Endothelial cell (in vitro differentiated cells): ENCODE measurements around the gene DGCR6. TPM values are rescaled to one million over a fixed set of nuclear protein-coding genes. Genes with fewer than 3 reads are reported as not detected.
"Not testable (repeated sequence)": the region's sequence is repeated elsewhere in the genome, so short reads cannot be mapped to it uniquely, and the experiment has no call there.

Source experiments
- DNase-seq: peaks from one replicate; pipeline ENCODE4 v3.0.0; 2021; ENCODE audit warnings: low spot score
- H3K27ac Mint-ChIP-seq: one replicate; pipeline ENCODE4 v1.8.0; 2021; ENCODE audit warnings: mixed read lengths, inconsistent platforms; ENCODE audit not compliant: unreplicated experiment
- H3K27me3 Mint-ChIP-seq: one replicate; pipeline ENCODE4 v1.8.0; 2021; ENCODE audit warnings: mild to moderate bottlenecking, moderate library complexity, mixed read lengths, inconsistent platforms; ENCODE audit not compliant: unreplicated experiment
- H3K36me3 Mint-ChIP-seq: one replicate; pipeline ENCODE4 v1.8.0; 2021; ENCODE audit warnings: mild to moderate bottlenecking, low read depth, mixed read lengths, inconsistent platforms; ENCODE audit not compliant: unreplicated experiment
- H3K4me1 Mint-ChIP-seq: one replicate; pipeline ENCODE4 v1.8.0; 2021; ENCODE audit warnings: mild to moderate bottlenecking, mixed read lengths, inconsistent platforms; ENCODE audit not compliant: unreplicated experiment
- H3K4me3 Mint-ChIP-seq: one replicate; pipeline ENCODE4 v1.8.0; 2021; ENCODE audit warnings: mild to moderate bottlenecking, mixed read lengths, inconsistent platforms; ENCODE audit not compliant: unreplicated experiment
- H3K9me3 Mint-ChIP-seq: one replicate; pipeline ENCODE4 v1.8.0; 2021; ENCODE audit warnings: mixed read lengths, inconsistent platforms; ENCODE audit not compliant: unreplicated experiment
- total RNA-seq: library from RNA; stranded (reverse); fragmentation: NEBNext Ultra II Directional; extraction: Animal tissue kit (Norgen Biotek cat#: 25700); gene quantifications from one replicate; pipeline ENCODE4 v1.2.1, GENCODE V29; 2021; ENCODE audit not compliant: unreplicated experiment
- TF ChIP-seq, protein P1 (sequence below): fragments of 200-600 bp; sonication (generic); IDR thresholded peaks from one replicate; pipeline ENCODE4 v1.5.0; 2021; ENCODE audit warnings: antibody characterized with exemption; ENCODE audit not compliant: unreplicated experiment

The DGCR6 gene
- total RNA-seq, 1 donor from 2014 or later, result 1.1 TPM

DNA sequence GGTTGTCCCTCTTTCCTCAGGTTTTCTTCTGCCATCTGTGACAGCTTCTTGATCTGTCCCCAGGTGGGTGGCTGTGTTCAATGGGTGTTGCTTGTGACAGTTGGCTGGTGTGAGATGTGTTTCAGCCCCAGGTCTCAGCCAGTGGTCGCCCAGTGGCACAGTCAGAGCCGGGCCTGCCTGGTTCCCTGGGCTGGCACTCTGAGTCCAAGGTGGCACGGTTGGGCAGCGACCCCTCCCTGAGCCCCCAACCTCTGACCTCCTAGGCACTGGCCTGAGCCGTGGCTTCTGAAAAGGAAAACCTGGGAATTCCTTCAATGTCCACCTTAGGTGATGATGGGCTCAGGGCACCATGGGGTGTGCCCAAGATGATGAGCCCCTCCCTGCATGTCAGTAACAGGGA, 44.0 kb downstream of the DGCR6 start:
- no peak overlapping the region for H3K27ac Mint-ChIP-seq
- TF ChIP-seq, protein P1, sequence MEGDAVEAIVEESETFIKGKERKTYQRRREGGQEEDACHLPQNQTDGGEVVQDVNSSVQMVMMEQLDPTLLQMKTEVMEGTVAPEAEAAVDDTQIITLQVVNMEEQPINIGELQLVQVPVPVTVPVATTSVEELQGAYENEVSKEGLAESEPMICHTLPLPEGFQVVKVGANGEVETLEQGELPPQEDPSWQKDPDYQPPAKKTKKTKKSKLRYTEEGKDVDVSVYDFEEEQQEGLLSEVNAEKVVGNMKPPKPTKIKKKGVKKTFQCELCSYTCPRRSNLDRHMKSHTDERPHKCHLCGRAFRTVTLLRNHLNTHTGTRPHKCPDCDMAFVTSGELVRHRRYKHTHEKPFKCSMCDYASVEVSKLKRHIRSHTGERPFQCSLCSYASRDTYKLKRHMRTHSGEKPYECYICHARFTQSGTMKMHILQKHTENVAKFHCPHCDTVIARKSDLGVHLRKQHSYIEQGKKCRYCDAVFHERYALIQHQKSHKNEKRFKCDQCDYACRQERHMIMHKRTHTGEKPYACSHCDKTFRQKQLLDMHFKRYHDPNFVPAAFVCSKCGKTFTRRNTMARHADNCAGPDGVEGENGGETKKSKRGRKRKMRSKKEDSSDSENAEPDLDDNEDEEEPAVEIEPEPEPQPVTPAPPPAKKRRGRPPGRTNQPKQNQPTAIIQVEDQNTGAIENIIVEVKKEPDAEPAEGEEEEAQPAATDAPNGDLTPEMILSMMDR, result no peak
- no peak overlapping the region for H3K4me3 Mint-ChIP-seq
- H3K27me3 Mint-ChIP-seq, result no peaks in the 10 kb centered on the region
- peak; percentile 2 for DNase-seq
- H3K9me3 Mint-ChIP-seq, result no peaks in the 10 kb centered on the region
- H3K36me3 Mint-ChIP-seq, result no peaks in the 10 kb centered on the region
- H3K4me1 Mint-ChIP-seq, result no peaks in the 10 kb centered on the region

DNA sequence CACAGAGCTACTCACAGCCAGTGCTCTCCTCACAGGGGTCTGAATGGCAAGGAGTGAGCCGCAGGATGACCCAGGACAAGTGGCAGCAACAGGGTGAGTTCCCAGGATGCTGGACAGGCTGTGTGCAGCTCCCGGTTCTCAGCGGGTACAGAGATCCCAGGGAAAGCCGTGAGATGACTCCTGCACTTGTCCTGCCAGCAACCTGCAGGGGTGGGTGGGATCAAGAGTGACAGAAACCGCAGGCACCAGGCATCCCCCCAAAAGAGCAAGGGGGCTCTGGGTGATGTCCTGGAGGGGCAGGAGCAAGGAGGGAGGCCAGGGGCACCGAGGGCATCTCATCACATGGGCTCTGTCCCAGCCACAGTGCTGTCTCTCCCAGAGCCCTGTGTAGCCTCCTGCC, 45.9 kb downstream of the DGCR6 start:
- peak; percentile 1 for DNase-seq
- Mint-ChIP-seq H3K4me1 (no peaks in the 10 kb centered on the region), H3K4me3 (no peak overlapping the region), H3K27me3 (no peaks in the 10 kb centered on the region), H3K9me3 (no peaks in the 10 kb centered on the region), H3K36me3 (no peaks in the 10 kb centered on the region), H3K27ac (no peak overlapping the region)
- TF ChIP-seq, protein P1, result no peak

- DNase-seq, H3K4me1 Mint-ChIP-seq, H3K27ac Mint-ChIP-seq: not testable (repeated sequence)
Observed at GRCh38 chr22:18953128-18953527, 47.0 kb downstream of the DGCR6 start.

DNA sequence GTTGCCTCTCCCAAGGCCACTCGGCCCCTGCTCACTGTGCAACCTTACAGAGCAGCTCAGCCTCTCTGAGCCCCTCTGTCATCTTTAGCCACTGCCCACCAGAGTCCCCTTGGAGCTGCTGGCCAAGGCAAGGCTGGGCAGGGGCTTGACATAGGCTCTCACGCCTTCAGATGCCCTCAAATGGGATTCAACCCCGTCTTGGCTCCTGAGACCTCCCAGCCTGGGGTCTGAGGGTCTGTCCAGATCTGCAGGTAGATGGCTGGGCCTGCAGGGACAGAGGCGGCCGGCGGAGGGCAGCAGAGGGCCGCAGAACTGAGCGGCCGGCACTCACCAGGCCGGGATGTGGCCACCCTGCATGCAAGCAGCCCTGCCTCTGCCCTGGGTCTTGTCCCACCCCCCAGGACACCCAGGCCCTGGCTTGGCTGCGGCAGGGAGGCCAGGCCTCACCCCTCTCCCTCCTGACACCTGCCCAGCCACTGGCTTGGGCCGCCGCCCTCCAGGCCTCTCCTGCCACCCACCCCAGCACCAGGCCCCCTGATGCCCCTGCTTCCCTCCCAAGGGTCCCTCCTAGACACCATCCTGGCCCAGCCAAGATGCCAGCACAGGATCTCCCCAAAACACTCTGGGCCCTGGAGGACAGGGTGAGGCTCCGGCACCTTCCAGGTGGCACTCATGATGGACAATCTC, 48.3 kb downstream of the DGCR6 start:
- TF ChIP-seq, protein P1, result peak; percentile 67
- H3K9me3 Mint-ChIP-seq, H3K27me3 Mint-ChIP-seq, H3K27ac Mint-ChIP-seq, H3K4me1 Mint-ChIP-seq, H3K4me3 Mint-ChIP-seq, H3K36me3 Mint-ChIP-seq: not testable (repeated sequence)
- DNase-seq, result peak; percentile 86

More at GRCh38 chr22:18953128-18953527, 47.0 kb downstream of the DGCR6 start:
- not testable (repeated sequence) for H3K4me3 Mint-ChIP-seq, H3K36me3 Mint-ChIP-seq, H3K9me3 Mint-ChIP-seq, H3K27me3 Mint-ChIP-seq

DNA sequence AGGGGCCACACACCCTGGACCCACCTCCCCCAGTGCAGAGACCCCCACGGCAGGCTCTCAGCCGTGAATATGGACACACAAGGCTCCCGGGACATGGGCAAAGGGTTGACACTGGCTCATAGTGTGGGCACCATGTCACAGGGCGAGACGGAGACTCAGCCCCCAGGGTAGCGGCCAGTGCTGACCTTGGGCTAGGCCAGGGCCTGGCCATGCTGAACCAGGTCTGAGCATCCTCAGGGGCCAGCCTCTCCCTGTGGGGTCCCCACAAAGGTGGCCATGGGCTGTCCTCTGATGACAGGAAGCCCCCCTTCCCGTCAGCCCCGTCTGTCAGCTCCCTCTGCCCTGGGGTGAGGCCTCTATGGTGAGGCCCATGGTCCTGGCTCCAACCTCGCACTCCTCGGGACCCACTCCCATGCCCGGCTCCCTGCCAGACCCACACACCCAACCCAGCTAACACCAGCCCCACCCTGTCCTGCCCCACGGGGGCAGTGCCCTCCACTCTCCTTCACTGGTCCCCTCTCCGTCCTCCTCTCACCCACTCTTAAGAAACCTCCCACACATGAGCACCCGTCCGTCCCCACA, 49.0 kb downstream of the DGCR6 start:
- TF ChIP-seq, protein P1, result no peak
- no peak for DNase-seq
- Mint-ChIP-seq H3K9me3 (no peaks in the 10 kb centered on the region), H3K27ac (no peak overlapping the region), H3K4me3 (no peak overlapping the region), H3K27me3 (peaks cover 3% of the 10 kb centered on the region), H3K36me3 (no peaks in the 10 kb centered on the region), H3K4me1 (no peaks in the 10 kb centered on the region)
